HL-60 (cell line): Measurements from ENCODE around the gene LMO3.

Experiments
- DNase-seq, 2 experiments: peaks; one replicate each; pipeline ENCODE4 v3.0.0-alpha.2; 2010 to 2020; ENCODE audit warnings: low read depth in 1 of 2, low spot score in 1 of 2
- H3K27ac ChIP-seq: fragments of 250-450 bp; sonication (Bioruptor Pico); replicated peaks from 2 replicates; pipeline ENCODE4 v1.5.1; 2020; ENCODE audit warnings: mild to moderate bottlenecking, moderate library complexity
- H3K27me3 ChIP-seq: fragments of 250-450 bp; sonication (Bioruptor Pico); 2 replicates; pipeline ENCODE4 v1.5.1; 2021; ENCODE audit warnings: mild to moderate bottlenecking, moderate library complexity; ENCODE audit not compliant: insufficient read depth, poor library complexity, severe bottlenecking
- H3K4me3 ChIP-seq: replicated peaks from 2 replicates; pipeline ENCODE4 v1.5.1; 2011; ENCODE audit warnings: mild to moderate bottlenecking, control low read depth, low read length; ENCODE audit not compliant: insufficient read depth
- CTCF ChIP-seq: IDR thresholded peaks from one replicate; pipeline ENCODE4 v1.5.1; 2011; ENCODE audit warnings: low read length, control low read depth, inconsistent platforms; ENCODE audit not compliant: insufficient read depth
- GABPA ChIP-seq: IDR thresholded peaks from 2 replicates; pipeline ENCODE4 v1.6.1; 2012; ENCODE audit warnings: low read depth
- POLR2AphosphoS5 ChIP-seq: IDR thresholded peaks from 2 replicates; pipeline ENCODE4 v1.6.1; 2012; ENCODE audit warnings: low read depth
- REST ChIP-seq: IDR thresholded peaks from 2 replicates; pipeline ENCODE4 v1.6.1; 2012; ENCODE audit warnings: low read depth; ENCODE audit not compliant: insufficient replicate concordance
- SPI1 ChIP-seq: IDR thresholded peaks from 2 replicates; pipeline ENCODE4 v1.6.1; 2012; ENCODE audit warnings: low read depth, mild to moderate bottlenecking, borderline replicate concordance

LMO3 gene

GRCh38 chr12:16583969-16584745, 21.8 kb downstream of the LMO3 start:
- no peak for DNase-seq
- TF ChIP-seq CTCF (no peak), GABPA (no peak), REST (no peak), SPI1 (no peak), POLR2AphosphoS5 (no peak)
- Histone ChIP-seq H3K27me3 (no peaks in the 10 kb centered on the region), H3K4me3 (no peak overlapping the region), H3K27ac (no peak overlapping the region)

- no peaks in the 10 kb centered on the region for H3K27me3 ChIP-seq
- no peak overlapping the region for H3K4me3 ChIP-seq
- no peak overlapping the region for H3K27ac ChIP-seq
- TF ChIP-seq SPI1 (no peak), CTCF (no peak), POLR2AphosphoS5 (no peak), GABPA (no peak), REST (no peak)
- DNase-seq: no peak
These were observed 24.5 kb downstream of the LMO3 start for GRCh38 chr12:16581416-16581815.

- no peak for TF ChIP-seq SPI1
- no peak for TF ChIP-seq CTCF
- no peak for TF ChIP-seq GABPA
- no peak overlapping the region for H3K27ac ChIP-seq
These were observed 26.9 kb downstream of the LMO3 start for GRCh38 chr12:16579041-16579440.

More at GRCh38 chr12:16579041-16579440, 26.9 kb downstream of the LMO3 start:
- Histone ChIP-seq H3K27me3 (no peaks in the 10 kb centered on the region), H3K4me3 (no peak overlapping the region)
- no peak for DNase-seq
